A549 (cell line): ENCODE data around the gene MEDAG.

Experiments
- BHLHE40 ChIP-seq: IDR thresholded peaks from 2 replicates; pipeline ENCODE4 v1.6.1; 2012; ENCODE audit warnings: low read depth, low read length, inconsistent platforms
- CEBPB ChIP-seq, 2 experiments: fragments of >200 bp in 1 of 2; sonication (Bioruptor Twin) in 1 of 2; formaldehyde crosslinking in 1 of 2; IDR thresholded peaks; 2 replicates each; pipeline ENCODE4 v1.6.1; 2012 to 2016
- CTCF ChIP-seq: fragments of >200 bp; sonication (Bioruptor Twin); formaldehyde crosslinking; IDR thresholded peaks from 3 replicates; pipeline ENCODE4 v1.5.1; 2016
- HOXA7 ChIP-seq: fragments of 250-450 bp; sonication (Bioruptor Pico); IDR thresholded peaks from 2 replicates; pipeline ENCODE4 v1.5.0; 2020; ENCODE audit warnings: mild to moderate bottlenecking, moderate library complexity
- JUN ChIP-seq, 2 experiments: fragments of >200 bp; sonication (Bioruptor Twin); formaldehyde crosslinking; IDR thresholded peaks; 2 replicates in 1 of 2; 3 replicates in 1 of 2; pipeline ENCODE4 v1.6.1; 2016 to 2017
- MAZ ChIP-seq: fragments of 150-350 bp; IDR thresholded peaks from 2 replicates; pipeline ENCODE4 v1.6.1; 2014; ENCODE audit warnings: antibody characterized with exemption, low read depth, low read length, borderline replicate concordance
- PHF8 ChIP-seq: fragments of 200-600 bp; sonication (generic); IDR thresholded peaks from 2 replicates; pipeline ENCODE4 v1.6.1; 2016; ENCODE audit warnings: low read depth, mild to moderate bottlenecking, antibody characterized with exemption, moderate library complexity, borderline replicate concordance
- POLR2A ChIP-seq: IDR thresholded peaks from 2 replicates; pipeline ENCODE4 v1.6.1; 2012; ENCODE audit warnings: mild to moderate bottlenecking, low read length
- RNF2 ChIP-seq: fragments of 200-600 bp; sonication (generic); IDR thresholded peaks from 2 replicates; pipeline ENCODE4 v1.6.1; 2016; ENCODE audit warnings: low read depth, mild to moderate bottlenecking, antibody characterized with exemption, moderate library complexity, borderline replicate concordance
- TF ChIP-seq, protein P1 (sequence below): fragments of 450-650 bp; IDR thresholded peaks from 2 replicates; pipeline ENCODE4 v1.6.1; 2014; ENCODE audit warnings: antibody characterized with exemption

GRCh38 chr13:30926781-30927180, 20.7 kb downstream of the MEDAG start:
- TF ChIP-seq POLR2A = no peak
- TF ChIP-seq CTCF = no peak
- TF ChIP-seq HOXA7 (CRISPR knock-in tag) = no peak
- no peak for TF ChIP-seq JUN (IDR thresholded peaks at IDR 0.05)
- TF ChIP-seq, protein P1, sequence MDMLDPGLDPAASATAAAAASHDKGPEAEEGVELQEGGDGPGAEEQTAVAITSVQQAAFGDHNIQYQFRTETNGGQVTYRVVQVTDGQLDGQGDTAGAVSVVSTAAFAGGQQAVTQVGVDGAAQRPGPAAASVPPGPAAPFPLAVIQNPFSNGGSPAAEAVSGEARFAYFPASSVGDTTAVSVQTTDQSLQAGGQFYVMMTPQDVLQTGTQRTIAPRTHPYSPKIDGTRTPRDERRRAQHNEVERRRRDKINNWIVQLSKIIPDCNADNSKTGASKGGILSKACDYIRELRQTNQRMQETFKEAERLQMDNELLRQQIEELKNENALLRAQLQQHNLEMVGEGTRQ = no peak
- no peak for TF ChIP-seq BHLHE40
- no peak for TF ChIP-seq RNF2
- no peak for TF ChIP-seq MAZ
- no peak for TF ChIP-seq CEBPB (IDR thresholded peaks at IDR 0.05)
- no peak for TF ChIP-seq PHF8
